GM23248 (cell line): Measurements from ENCODE around the gene MORC3.

Source experiments
- EZH2 ChIP-seq: fragments of 200-600 bp; sonication (generic); IDR thresholded peaks from 2 replicates; pipeline ENCODE4 v1.6.1; 2018; ENCODE audit warnings: antibody characterized with exemption, mild to moderate bottlenecking; ENCODE audit not compliant: insufficient read depth, poor library complexity, severe bottlenecking
- EZH2phosphoT487 ChIP-seq: fragments of 200-600 bp; sonication (generic); IDR thresholded peaks from 2 replicates; pipeline ENCODE4 v1.6.1; 2018; ENCODE audit warnings: antibody characterized with exemption, moderate library complexity, mild to moderate bottlenecking, low read depth; ENCODE audit not compliant: insufficient read depth

- TF ChIP-seq EZH2 (no peak), EZH2phosphoT487 (no peak)
Measured at GRCh38 chr21:36320421-36321324, 676 bp downstream of the MORC3 start.
